ENCODE results near the gene ZNF618. TPM values are rescaled to one million over a fixed set of nuclear protein-coding genes. Genes with fewer than 3 reads are reported as not detected.

Gene ZNF618
- total RNA-seq = 4.8 and 6.1 TPM in 2 replicates

GRCh38 chr9:113876151-113876992, at the start of gene ZNF618:
TSS of gene ZNF618 (plus strand) at chr9:113876309. CDS start at chr9:113876381, 72 bp downstream.

GRCh38 chr9:114078021-114078780, 202.1 kb downstream of the ZNF618 start, which contains the start of gene AMBP:
TSS of gene AMBP (minus strand) at chr9:114078300. CDS start at chr9:114078209, 91 bp downstream.

GRCh38 chr9:114098936-114099668, 223.0 kb downstream of the ZNF618 start, which contains the start of gene KIF12:
TSS of gene KIF12 (minus strand) at chr9:114099292. CDS start at chr9:114099276, 16 bp downstream.

Other genes starting within 250 kb of the ZNF618 start
- gene AMBP, start 202.0 kb downstream of the ZNF618 start, total RNA-seq = not detected in 2 replicates
- 0.30 and 6.2 TPM in 2 replicates for gene KIF12, start 223.0 kb downstream of the ZNF618 start, total RNA-seq